GM19452 (cell line): ENCODE data around the gene NPAS3.

Experiments
- ATAC-seq: cut with Tn5 transposase; IDR thresholded peaks from one replicate; pipeline ENCODE4 v1.9.1; 2021; ENCODE audit not compliant: unreplicated experiment

NPAS3 gene

DNA sequence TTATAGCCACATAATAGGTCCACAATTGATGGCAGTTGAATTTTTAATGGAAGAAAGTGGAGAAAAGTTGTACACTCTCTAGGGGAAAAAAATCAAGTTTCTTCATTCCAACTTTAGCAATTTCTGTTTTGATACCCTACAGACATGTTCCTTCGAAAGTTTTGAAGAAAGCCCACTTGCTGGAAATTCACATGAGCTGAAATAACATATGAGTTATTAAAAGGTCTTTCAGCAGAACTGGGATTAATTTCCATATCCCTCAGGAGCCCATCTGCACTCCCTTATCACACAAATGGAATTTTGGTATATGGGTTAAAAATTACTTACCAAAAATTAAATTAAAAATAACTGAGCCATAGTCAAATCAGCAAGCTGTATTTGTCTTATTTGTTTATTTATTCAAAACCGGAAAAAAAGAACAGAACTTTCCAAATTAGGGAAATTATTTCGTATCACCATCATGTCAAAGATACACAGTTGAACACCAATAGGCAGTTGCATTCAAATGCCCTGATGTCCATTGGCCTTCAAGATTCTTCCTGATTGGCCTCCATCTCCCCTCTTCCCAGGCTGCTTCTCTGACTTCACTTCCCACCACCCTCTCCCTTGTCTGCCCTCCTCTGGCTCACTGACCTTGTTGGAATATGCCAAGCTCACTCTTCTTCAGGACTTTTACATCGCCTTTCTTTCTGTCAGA is 566.7 kb downstream of the NPAS3 start:
- ATAC-seq, result no peak

DNA sequence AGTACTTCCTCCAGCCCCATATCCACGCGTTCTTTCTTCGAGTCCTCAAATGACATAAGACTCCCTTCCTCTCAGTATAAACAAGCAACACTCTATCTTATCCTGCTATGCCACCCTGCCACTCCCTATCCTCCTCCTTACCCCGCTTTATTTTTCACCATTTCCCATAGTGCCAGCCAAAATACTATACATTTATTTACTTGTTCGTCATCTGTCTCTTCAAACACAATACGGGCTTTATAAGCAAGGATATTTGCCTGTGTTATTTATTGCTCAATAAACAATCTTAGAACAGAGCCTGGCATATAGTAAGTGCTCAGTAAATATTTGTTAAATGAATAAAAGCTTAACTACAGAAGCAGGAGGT is 567.3 kb downstream of the NPAS3 start:
- no peak for ATAC-seq

DNA sequence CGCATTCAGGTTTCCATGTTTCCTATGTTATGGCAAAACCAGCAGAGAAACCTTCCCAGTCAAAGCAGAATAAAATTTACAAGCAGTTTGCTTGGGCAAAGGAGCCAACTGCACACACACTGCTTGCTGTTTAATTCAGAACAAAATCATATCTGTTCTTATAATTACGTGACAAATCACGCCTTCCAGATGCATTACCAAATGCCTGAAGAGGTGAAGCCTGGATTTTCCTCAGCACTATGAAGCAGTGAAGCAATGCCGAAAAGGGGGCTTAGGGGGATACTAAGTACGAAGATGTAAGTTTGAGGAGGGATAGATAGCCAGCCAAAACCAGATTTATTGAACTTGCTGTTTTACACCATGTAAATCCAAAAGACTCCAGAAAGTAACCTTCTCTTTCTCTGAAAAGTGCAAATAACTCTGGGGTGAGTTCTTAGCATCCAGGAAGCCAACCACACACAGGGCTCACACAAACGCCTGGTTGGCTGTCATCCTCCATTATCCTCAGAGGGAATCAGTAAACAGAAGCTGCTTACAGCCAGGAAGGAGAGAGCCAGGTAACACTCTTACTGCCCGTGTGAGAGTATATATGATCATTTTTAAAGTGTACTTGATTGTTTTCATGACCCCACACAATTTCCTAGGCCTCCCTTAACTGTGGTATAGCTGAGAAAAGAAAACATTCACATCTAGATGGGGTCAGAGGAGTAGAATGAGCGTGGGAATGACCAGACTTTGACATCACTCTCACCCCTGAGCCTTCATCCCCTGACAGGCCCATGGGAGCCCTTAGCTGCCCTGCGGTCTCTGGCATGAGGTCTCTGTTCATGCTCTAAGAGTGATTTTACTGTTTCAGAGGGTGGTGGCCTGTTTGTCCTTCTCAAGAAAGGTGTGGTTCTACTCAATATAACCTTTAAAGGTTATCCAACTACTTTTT is 569.7 kb downstream of the NPAS3 start:
- no peak for ATAC-seq

DNA sequence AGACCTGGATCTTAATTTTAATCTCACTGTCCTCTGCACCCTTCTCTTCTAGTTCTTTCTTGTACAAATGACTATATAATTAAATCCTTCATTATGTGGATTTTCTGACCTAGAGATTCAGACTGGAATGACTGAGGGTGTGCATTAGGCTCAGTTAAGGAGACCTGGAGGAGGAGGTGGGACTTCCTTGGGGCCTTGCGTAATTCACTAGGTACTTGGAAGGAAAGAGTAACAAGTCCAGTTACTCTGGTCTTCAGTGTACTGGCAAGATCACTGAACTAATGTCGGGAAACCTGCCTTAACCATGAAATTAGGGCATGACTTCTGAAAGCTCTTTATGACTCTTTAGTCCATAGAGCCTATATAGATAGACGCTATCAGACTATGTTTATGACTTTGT is 570.8 kb downstream of the NPAS3 start:
- ATAC-seq, result no peak

DNA sequence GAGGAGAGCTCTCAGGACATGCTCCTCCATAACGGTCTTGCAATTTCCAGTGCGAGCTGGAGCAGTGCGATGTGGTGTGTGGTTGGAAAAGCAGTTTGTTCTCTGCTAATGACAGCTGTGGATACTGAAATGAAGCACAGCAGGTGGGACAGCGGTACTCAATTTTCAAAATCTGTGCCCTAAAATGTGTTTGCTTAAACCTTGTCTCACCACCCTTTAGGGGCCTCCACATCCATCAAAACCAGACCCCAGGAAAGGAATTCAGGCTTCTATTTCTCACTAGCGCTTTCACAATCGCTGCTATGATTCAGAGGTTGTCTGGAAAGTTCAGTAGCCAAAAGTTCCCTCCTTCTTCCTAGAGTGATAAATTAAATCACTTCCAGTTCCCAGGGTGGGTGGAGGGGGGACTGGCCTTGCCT is 571.4 kb downstream of the NPAS3 start:
- ATAC-seq, result no peak

DNA sequence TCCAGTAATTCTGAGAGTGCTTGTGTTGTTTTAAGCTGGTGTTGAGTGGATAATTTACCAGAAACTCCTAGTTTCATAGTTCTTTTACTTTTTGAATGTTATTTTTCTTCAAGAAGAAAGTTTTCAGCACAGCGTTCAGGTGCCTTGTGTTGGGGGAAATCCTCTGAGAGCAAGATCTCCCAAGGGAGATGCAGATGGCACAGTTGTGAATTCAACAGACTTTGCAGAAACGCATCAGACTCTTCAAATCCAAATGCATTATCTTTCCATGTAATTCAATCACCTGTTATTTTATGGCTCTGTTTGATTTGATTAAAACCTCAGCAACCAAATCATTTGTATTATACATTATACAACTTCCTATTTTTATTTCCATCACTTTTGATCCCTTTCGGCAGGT is 572.3 kb downstream of the NPAS3 start:
- ATAC-seq, result no peak

DNA sequence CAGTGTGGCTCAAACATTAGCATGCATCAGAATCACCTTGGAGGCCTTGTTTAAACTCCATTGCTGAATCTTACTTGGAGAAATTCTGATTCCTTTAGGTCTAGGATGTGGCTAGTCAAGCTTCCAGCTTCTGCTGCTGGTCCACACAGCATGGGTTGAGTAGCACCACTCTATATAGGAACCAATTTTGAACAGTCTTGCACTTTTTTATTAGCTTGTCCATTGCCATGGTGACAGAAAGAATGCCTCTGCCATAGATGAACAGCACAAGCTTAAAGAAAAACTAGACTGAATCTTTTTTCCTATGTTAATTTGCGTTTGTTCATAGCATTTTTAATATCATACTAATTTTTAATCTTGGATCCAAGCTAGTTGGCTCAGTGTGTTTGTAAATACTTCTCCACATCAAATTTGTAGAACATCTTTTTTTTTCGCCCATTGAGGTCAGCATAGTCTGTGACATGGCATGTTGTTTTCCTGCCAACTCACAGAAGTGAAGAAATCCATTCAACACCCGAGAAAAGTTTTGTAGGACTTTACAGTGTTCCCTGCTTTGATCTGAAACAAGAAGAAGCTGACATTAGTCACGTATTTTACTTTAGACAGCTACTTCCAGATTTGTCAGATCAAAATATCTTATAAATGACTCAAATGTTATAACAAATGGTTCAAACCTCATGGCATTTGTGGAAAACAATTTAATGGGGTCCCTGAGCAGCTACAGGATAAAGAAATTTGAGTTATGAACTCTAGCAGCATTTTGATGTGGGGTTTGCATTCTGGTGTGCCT is 573.4 kb downstream of the NPAS3 start:
- ATAC-seq, result no peak

DNA sequence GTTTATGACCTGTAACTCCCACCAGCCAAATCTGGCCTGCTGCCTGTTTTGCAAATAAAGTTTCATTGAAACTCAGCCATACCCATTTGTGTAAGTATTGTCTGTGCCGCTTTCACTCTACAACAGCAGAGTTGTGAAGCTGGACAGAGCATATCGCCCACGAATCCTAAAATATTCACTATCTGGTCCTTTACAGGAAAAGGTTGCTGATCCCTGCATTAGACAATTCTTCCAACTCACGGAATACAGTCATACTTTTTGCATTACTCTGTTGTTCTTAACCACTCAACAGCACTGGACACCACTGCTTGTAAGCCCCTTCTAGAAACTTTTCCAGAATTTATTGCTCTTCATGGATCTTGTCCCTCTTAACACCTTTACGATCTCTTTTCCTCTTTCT is 576.8 kb downstream of the NPAS3 start:
- no peak for ATAC-seq

DNA sequence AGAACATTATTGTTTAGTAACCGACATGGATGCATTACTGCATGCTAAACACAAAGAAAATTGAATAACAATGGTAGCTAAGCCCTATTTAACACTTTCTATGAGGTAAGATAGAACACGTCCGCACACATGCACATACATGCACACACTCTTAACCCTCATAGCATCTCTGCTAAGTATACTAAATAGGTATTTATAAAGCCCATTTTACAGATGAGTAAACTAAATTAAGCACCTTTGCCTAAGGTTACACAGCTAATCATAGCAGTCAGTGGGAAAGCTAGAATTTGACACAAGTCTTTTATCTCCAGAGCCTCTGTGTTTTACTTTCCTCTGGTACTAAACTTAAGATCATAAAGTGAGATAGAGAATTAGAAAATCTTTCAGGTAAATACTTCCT is 577.2 kb downstream of the NPAS3 start:
- ATAC-seq, result no peak

DNA sequence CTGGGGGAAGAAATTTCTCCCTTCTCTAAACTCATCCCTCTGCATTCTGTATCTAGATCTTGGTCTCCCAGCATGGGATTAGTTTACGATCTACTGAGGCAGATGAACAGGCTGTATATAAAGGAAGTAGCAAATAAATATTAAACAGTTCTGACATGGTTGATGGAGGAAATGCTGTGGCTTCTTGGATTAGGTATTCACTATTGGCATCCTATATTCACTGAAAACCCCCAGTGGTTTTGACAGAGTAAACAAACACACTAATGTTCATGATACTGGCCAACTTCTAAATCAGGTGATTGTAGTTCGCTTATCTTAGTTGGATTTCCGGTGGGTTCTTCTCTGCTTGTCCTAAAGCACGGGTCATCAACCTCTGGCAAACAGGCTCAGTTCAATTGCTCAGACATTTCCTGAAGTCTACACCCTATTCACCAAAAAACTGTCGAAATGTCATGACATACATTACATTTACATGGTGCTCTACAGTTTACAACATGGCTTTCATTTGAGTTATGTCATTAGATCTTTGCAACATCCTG is 578.3 kb downstream of the NPAS3 start:
- ATAC-seq, result no peak

DNA sequence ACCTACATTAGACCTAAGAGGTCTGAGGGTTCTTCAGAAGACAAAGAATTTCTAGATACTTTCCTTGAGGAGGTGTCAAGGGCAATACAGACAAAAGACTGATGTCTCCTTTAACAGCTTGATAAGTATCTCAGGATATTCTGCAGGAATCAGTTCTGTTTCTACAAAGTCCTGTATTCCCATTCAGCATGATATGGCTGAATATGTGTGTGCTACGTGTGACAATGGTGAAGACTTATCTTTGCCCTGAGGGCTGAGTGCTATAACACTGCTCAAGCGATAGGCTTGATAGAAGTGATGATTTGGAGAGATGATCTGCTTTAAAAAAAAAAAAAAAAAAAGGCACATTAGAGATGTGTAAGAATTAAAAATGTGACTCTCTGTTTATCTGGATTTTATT is 582.5 kb downstream of the NPAS3 start:
- ATAC-seq, result no peak

DNA sequence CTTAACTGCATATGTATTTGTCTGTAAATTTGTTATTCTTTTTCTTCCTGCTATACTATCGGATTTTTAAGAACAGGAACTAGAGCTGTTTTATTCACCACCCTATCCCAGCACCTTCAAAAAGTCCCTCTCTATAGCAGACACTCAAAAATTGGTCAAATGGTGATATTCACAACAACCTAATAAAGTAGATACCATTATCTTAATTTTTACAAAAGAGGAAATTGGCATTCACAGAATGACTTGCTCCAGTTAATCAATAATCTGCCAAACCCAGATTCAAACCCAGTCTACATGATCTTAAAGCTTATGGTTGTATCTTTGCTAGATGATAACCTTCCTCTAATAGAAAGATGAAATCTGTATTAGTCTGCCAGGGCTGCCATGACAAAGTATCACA is 585.6 kb downstream of the NPAS3 start:
- ATAC-seq, result no peak

DNA sequence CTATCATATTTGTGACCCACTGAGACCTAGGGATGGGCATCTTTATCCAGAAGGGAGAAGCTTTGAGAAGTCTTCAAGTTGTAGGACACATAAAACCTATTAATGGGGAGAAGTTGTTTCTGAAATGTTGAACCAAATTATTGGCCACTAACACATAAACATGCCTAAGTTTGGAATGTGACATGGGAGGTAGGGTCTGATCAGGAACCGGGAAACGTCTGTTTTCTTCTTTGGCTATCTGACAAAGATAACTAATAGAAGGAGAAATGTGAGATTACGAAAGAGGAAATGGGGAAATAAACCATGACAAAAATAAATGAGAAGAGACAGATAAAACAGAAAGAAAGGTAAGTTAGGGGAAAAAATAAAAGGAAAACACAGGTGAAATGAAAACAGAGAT is 586.9 kb downstream of the NPAS3 start:
- no peak for ATAC-seq

DNA sequence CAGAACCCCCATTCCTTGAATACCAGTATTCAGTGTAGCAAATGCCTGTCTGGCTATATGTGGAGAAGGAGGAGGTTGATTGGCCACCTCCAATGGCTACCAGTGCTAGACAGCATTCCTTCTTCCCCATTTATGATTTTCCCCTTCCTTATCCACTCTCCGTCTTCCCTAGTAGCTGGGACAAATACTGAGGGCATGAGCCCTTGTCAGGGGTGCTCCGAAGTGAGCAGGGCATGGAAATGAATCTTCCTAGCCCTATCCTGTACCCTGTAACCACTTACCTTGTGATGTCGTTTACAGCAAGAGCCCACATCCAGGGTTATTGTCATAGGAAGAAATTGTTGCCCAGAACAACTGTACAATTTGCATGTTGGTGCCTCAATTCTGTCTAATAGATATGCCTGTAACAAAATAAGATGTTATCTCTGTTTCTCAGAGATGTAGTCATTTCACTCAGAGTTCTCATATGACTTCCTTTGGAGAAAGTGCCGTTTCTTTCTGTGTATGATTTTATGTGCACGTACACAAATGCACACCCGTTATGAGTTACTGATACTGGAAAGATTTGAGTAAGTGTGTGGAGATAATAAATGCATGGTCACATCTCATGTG is 588.5 kb downstream of the NPAS3 start:
- ATAC-seq, result no peak

DNA sequence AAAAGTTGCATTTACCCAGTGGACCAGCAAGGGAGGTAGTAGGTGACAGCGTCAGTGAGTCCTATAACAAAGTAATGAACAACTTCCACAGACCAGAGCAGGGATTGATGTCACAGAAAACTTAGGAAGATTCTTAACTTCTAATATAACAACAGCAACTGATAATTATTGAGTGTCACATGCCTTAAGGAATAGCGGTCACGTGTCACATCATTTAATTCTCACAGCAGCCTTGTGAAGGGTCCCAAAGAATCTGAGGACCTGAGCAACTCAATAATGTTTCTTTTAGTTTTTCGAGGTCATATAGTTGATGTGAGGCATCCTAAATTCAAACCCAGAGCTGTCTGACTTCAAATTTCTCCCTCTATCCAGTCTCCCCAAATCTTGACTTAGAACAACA is 590.0 kb downstream of the NPAS3 start:
- no peak for ATAC-seq

DNA sequence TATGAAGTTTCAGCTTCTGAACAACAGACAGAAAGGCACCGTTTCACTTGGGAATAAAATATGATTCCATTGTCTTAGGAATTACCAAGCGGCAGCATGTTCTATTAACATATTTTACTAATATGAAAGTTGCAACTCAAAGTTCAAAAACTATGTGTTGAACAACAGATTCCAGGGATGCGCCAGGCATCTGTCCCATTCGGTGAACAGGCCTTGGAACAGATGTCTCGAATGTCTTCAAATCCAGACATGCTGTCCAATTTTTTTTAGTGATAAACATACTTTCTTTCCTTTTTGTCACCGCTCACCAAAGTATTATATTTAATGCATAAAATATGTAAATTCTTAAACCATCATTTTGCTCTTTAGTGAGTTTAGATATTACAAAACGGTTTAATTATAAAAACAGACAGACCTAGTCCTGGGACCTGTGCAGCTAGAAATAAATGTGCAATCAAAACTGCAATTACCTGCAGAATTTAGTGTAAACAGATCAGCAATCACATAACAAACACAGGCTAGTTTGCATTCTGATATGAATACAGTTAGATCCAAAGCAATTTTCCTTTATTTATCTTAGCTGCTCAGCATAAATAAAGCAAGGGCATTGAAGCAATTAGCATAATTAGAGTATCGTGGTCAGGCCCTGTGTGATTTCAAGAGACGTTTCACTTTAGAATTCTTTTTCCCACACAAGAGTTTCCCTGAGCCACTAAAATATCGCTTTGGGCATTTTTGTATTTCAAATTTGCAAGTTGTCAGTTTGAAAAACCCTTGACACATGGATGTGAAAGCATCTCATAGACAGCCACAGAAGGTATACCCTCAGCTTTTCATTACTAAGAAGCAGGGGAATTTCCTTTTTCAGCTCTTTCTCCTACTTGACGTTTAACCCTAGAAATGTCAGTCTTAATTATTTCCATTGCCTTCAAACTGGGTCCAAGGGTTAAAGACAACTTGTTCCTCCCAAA is 591.4 kb downstream of the NPAS3 start:
- ATAC-seq, result no peak

DNA sequence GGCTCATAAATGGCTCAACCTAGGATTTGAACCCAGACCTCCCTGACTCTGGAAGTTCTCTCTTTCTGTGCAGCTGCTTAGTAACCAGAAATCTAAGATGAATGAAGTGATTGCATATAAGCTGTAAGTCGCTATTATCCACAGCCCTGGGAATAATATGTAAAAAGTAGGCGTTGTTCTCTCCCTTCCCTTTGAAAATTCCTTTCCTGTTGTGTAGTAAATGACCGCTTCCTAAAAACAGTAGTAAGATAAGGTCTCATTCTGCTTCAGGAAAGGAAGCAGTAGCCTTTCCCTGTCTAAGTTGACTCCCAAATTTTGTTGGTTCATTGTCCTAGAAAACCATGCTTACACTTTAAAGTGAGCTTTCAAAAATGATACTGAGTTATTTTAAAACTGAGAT is 593.9 kb downstream of the NPAS3 start:
- no peak for ATAC-seq

DNA sequence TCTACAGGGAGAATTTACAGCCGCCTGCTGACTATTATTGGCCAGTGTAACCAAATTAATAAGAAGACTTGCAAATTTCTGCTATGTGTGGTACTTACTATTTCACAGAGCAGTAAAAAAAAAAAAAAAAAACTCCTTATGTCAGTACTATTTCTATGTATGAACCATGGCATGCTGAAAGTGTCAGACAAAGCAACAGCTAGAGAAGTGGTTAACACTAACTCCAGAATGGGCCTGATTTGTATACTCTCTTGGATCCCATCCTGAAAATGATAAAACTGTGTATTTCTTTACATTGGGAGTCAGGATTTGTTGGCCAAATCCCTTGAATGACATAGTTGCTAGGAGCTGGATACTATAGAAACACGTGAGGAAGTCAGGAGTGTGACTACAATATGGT is 595.4 kb downstream of the NPAS3 start:
- ATAC-seq, result no peak

DNA sequence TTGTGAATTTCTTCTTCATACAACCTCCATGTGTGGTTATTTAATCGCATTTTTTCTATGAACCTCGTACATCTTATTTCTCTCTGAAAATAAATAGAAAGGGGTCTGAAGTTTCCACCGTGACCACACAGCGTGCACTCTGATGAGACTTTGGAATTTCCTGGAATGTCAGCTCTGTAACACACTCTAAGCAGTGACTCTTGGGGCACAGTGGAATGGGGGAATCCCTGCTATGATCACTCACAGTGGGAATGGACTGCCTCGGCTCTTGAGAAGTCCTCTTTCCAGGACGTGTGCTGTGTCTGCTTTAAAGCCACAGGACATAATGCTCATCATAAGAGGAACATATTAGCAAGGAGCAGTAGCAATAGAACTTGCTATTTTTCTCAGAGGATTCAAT is 596.0 kb downstream of the NPAS3 start:
- no peak for ATAC-seq

DNA sequence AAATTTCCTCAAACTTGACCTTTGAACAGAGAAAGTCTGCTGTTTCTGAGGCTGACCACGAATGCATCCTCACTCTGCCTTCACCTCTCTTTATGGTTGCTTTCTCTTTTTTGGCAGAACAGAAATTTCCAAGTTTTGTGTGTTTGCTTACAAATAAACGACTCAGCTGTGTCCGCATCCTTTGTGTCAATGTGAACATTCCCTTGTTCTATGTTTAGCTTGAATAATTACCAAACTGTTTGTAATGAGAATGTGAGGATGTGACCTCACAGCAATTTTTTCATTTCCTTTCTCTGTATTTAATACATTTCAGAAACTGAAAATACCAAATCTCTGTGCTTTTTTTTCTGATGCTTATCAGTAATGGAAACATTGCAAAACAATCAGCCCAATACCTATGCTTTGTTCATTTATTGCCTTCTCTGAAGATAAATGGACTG is 601.3 kb downstream of the NPAS3 start:
- ATAC-seq, result no peak
